ENCODE data around the gene TMEM119.
"Not testable (repeated sequence)": the region's sequence is repeated elsewhere in the genome, so short reads cannot be mapped to it uniquely, and the experiment has no call there.

Gene TMEM119

GRCh38 chr12:108565146-108565545 lies 32.7 kb downstream of the TMEM119 start:
- Mint-ChIP-seq H3K27ac (peak overlapping the region; percentile 100), H3K9me3 (no peaks in the 10 kb centered on the region), H3K4me1 (ENCODE audit: low read depth) (peaks cover 70% of the 10 kb centered on the region), H3K27me3 (no peaks in the 10 kb centered on the region), H3K36me3 (ENCODE audit: low read depth) (peaks cover 86% of the 10 kb centered on the region), H3K4me3 (no peak overlapping the region)
- no peak for DNase-seq

GRCh38 chr12:108564724-108565123 lies 33.2 kb downstream of the TMEM119 start:
- no peak for DNase-seq
- no peaks in the 10 kb centered on the region for H3K9me3 Mint-ChIP-seq
- H3K27ac Mint-ChIP-seq: peak overlapping the region; percentile 100
- H3K4me3 Mint-ChIP-seq: no peak overlapping the region
- peaks cover 86% of the 10 kb centered on the region for H3K36me3 Mint-ChIP-seq (ENCODE audit: low read depth)
- H3K4me1 Mint-ChIP-seq (ENCODE audit: low read depth): peaks cover 70% of the 10 kb centered on the region
- no peaks in the 10 kb centered on the region for H3K27me3 Mint-ChIP-seq

- Mint-ChIP-seq H3K4me3 (peak overlapping the region; percentile 100), H3K4me1 (ENCODE audit: low read depth) (peaks cover 68% of the 10 kb centered on the region), H3K9me3 (no peaks in the 10 kb centered on the region), H3K27me3 (no peaks in the 10 kb centered on the region), H3K36me3 (ENCODE audit: low read depth) (peaks cover 84% of the 10 kb centered on the region), H3K27ac (peak overlapping the region; percentile 100)
- no peak for DNase-seq
Measured at GRCh38 chr12:108563804-108564151, 34.1 kb downstream of the TMEM119 start.

- Mint-ChIP-seq H3K36me3 (ENCODE audit: low read depth) (peaks cover 82% of the 10 kb centered on the region), H3K9me3 (no peaks in the 10 kb centered on the region), H3K27me3 (no peaks in the 10 kb centered on the region), H3K4me3 (peak overlapping the region; percentile 100), H3K27ac (peak overlapping the region; percentile 100), H3K4me1 (ENCODE audit: low read depth) (peaks cover 66% of the 10 kb centered on the region)
- DNase-seq: peak; percentile 85
Measured at GRCh38 chr12:108563136-108563803, 34.6 kb downstream of the TMEM119 start.

GRCh38 chr12:108562348-108563135 lies 35.3 kb downstream of the TMEM119 start, which contains the start of gene ISCU:
TSS of gene ISCU (plus strand) at chr12:108562596. CDS start at chr12:108562623, 27 bp downstream.
- Mint-ChIP-seq H3K9me3 (no peaks in the 10 kb centered on the region), H3K27me3 (no peaks in the 10 kb centered on the region), H3K4me1 (ENCODE audit: low read depth) (peaks cover 66% of the 10 kb centered on the region), H3K4me3 (peak within 1 kb of the TSS; percentile 100), H3K27ac (peak within 1 kb of the TSS; percentile 100), H3K36me3 (ENCODE audit: low read depth) (peaks cover 82% of the 10 kb centered on the region)
- peak; percentile 100 for DNase-seq

GRCh38 chr12:108561852-108562347 lies 36.0 kb downstream of the TMEM119 start:
- Mint-ChIP-seq H3K4me1 (ENCODE audit: low read depth) (peaks cover 65% of the 10 kb centered on the region), H3K36me3 (ENCODE audit: low read depth) (peaks cover 82% of the 10 kb centered on the region), H3K9me3 (no peaks in the 10 kb centered on the region), H3K27me3 (no peaks in the 10 kb centered on the region), H3K4me3 (peak overlapping the region; percentile 100), H3K27ac (peak overlapping the region; percentile 100)
- DNase-seq: no peak

- Mint-ChIP-seq H3K4me1 (ENCODE audit: low read depth) (peaks cover 65% of the 10 kb centered on the region), H3K9me3 (no peaks in the 10 kb centered on the region), H3K36me3 (ENCODE audit: low read depth) (peaks cover 82% of the 10 kb centered on the region), H3K4me3 (peak within 1 kb of the TSS; percentile 100), H3K27ac (peak within 1 kb of the TSS; percentile 100), H3K27me3 (no peaks in the 10 kb centered on the region)
- DNase-seq: peak; percentile 87
Measured at GRCh38 chr12:108560752-108561719, 36.8 kb downstream of the TMEM119 start, which contains the start of gene SART3. TSS of gene SART3 (minus strand) at chr12:108561173. CDS start at chr12:108561154, 19 bp downstream.

GRCh38 chr12:108560321-108560721 lies 37.6 kb downstream of the TMEM119 start:
- Mint-ChIP-seq H3K27ac (peak overlapping the region; percentile 100), H3K4me3 (peak overlapping the region; percentile 100), H3K36me3 (ENCODE audit: low read depth) (peaks cover 82% of the 10 kb centered on the region), H3K4me1 (ENCODE audit: low read depth) (peaks cover 65% of the 10 kb centered on the region), H3K27me3 (no peaks in the 10 kb centered on the region), H3K9me3 (no peaks in the 10 kb centered on the region)
- no peak for DNase-seq

- Mint-ChIP-seq H3K4me1 (ENCODE audit: low read depth) (peaks cover 66% of the 10 kb centered on the region), H3K36me3 (ENCODE audit: low read depth) (peaks cover 80% of the 10 kb centered on the region), H3K4me3 (peak overlapping the region; percentile 100), H3K27ac (peak overlapping the region; percentile 100), H3K27me3 (no peaks in the 10 kb centered on the region), H3K9me3 (no peaks in the 10 kb centered on the region)
- DNase-seq: no peak
Measured at GRCh38 chr12:108559748-108560147, 38.1 kb downstream of the TMEM119 start.

- Mint-ChIP-seq H3K9me3 (no peaks in the 10 kb centered on the region), H3K36me3 (ENCODE audit: low read depth) (peaks cover 76% of the 10 kb centered on the region), H3K27me3 (no peaks in the 10 kb centered on the region), H3K27ac (peak overlapping the region; percentile 100), H3K4me1 (ENCODE audit: low read depth) (peaks cover 63% of the 10 kb centered on the region), H3K4me3 (peak overlapping the region; percentile 100)
- no peak for DNase-seq
Measured at GRCh38 chr12:108559007-108559655, 38.8 kb downstream of the TMEM119 start.

GRCh38 chr12:108555383-108555782 lies 42.5 kb downstream of the TMEM119 start:
- DNase-seq, H3K9me3 Mint-ChIP-seq, H3K27ac Mint-ChIP-seq, H3K27me3 Mint-ChIP-seq: not testable (repeated sequence)
- H3K4me3 Mint-ChIP-seq: peak overlapping the region; percentile 20
- peaks cover 82% of the 10 kb centered on the region for H3K36me3 Mint-ChIP-seq (ENCODE audit: low read depth)
- peaks cover 83% of the 10 kb centered on the region for H3K4me1 Mint-ChIP-seq (ENCODE audit: low read depth)

GRCh38 chr12:108553799-108554198 lies 44.1 kb downstream of the TMEM119 start:
- H3K36me3 Mint-ChIP-seq (ENCODE audit: low read depth): peaks cover 80% of the 10 kb centered on the region
- H3K4me3 Mint-ChIP-seq: no peak overlapping the region
- no peak overlapping the region for H3K27ac Mint-ChIP-seq
- no peaks in the 10 kb centered on the region for H3K9me3 Mint-ChIP-seq
- H3K4me1 Mint-ChIP-seq (ENCODE audit: low read depth): peaks cover 83% of the 10 kb centered on the region
- no peaks in the 10 kb centered on the region for H3K27me3 Mint-ChIP-seq
- DNase-seq: no peak

- Mint-ChIP-seq H3K4me3 (peak overlapping the region; percentile 34), H3K27ac (peak overlapping the region; percentile 55), H3K36me3 (ENCODE audit: low read depth) (peaks cover 83% of the 10 kb centered on the region)
Measured at GRCh38 chr12:108551535-108551934, 46.3 kb downstream of the TMEM119 start.

More at GRCh38 chr12:108551535-108551934, 46.3 kb downstream of the TMEM119 start:
- Mint-ChIP-seq H3K27me3 (no peaks in the 10 kb centered on the region), H3K9me3 (no peaks in the 10 kb centered on the region), H3K4me1 (ENCODE audit: low read depth) (peaks cover 64% of the 10 kb centered on the region)
- no peak for DNase-seq

Measured in activated T-cell treated with anti-CD3 and anti-CD28 coated beads, Interleukin-2, amount 50 U/mL, for 24 hours (primary cell).